ENCODE results near the gene PRDM8. TPM values are rescaled to one million over a fixed set of nuclear protein-coding genes. Genes with fewer than 3 reads are reported as not detected.

Gene PRDM8
- total and polyA plus RNA-seq, 2 of the 8 experiments (the other 6 are each of a cell fraction or from before 2014, with no cell fraction given) = not detected

GRCh38 chr4:80216100-80216761 lies 18.9 kb downstream of the PRDM8 start:
- Histone ChIP-seq H2BK120ac (replicated peaks; ENCODE audit: low read depth, low read length) (no peak overlapping the region), H3K56ac (replicated peaks; ENCODE audit: insufficient read length, low read depth, low read length) (no peak overlapping the region), H3K4me3 (ENCODE audit: extremely low read depth in 1 of 4, insufficient read depth in 2 of 4, low read depth in 3 of 4, low read length in 4 of 4) (no peak overlapping the region), H4K5ac (ENCODE audit: insufficient read length, low read depth, low read length) (no peak overlapping the region), H2AK5ac (ENCODE audit: low read depth, low read length) (no peak overlapping the region), H3K79me1 (ENCODE audit: low read depth, low read length) (no peaks in the 10 kb centered on the region), H4K8ac (ENCODE audit: extremely low read depth, insufficient read depth, low read length) (no peak overlapping the region), H3K4ac (replicated peaks; ENCODE audit: insufficient read length, low read depth, low read length) (no peak overlapping the region), H3K27ac (ENCODE audit: low read depth, low read length) (no peak overlapping the region), H2AFZ (ENCODE audit: low read length) (no peak overlapping the region), H2BK5ac (ENCODE audit: low read depth, low read length) (no peak overlapping the region), H3K14ac (ENCODE audit: insufficient read length) (no peak overlapping the region), H3K27me3 (replicated peaks in 1 of 4; ENCODE audit: control insufficient read depth in 3 of 4, extremely low read depth in 1 of 4, insufficient read depth in 3 of 4, low read length in 3 of 4) (peaks cover 0 to 3% (median 0%) of the 10 kb centered on the region in 4 experiments; a peak in 1 of 7 replicates), H3K9ac (replicated peaks in 1 of 4; ENCODE audit: extremely low read depth in 1 of 4, low read depth in 3 of 4, low read length in 3 of 4) (no peak overlapping the region), H3K4me1 (replicated peaks in 1 of 4; ENCODE audit: control insufficient read depth in 3 of 4, insufficient read depth in 4 of 4, low read length in 3 of 4) (no peaks in the 10 kb centered on the region), H4K20me1 (replicated peaks in 1 of 2; ENCODE audit: control insufficient read depth in 1 of 2, insufficient read depth in 2 of 2, low read length in 2 of 2) (no peaks in the 10 kb centered on the region), H3K23me2 (ENCODE audit: low read depth, low read length) (no peaks in the 10 kb centered on the region), H3K36me3 (ENCODE audit: control insufficient read depth in 2 of 4, insufficient read depth in 4 of 4, low read length in 3 of 4) (no peaks in the 10 kb centered on the region), H2BK15ac (ENCODE audit: low read length) (no peak overlapping the region), H3K79me2 (ENCODE audit: control insufficient read depth in 1 of 2, insufficient read depth in 2 of 2, low read length in 2 of 2) (no peaks in the 10 kb centered on the region), H2BK12ac (ENCODE audit: low read depth, low read length) (no peak overlapping the region), H3K23ac (ENCODE audit: insufficient read length) (no peak overlapping the region), H3K4me2 (ENCODE audit: insufficient read depth in 1 of 2, low read depth in 2 of 2, low read length in 2 of 2) (no peak overlapping the region), H4K91ac (replicated peaks; ENCODE audit: insufficient read length, low read length) (no peak overlapping the region), H2BK20ac (ENCODE audit: low read length) (no peak overlapping the region), H3K9me3 (ENCODE audit: insufficient read depth in 2 of 2, low read depth in 1 of 2, low read length in 1 of 2) (no peaks in the 10 kb centered on the region), H3K18ac (ENCODE audit: extremely low read depth, low read length) (no peak overlapping the region)
- 79% methylated on average over 2 of the region's 2 CpGs; no CpG with 5 or more reads in 1 of the 2 experiments for WGBS, 2 experiments (ENCODE audit: extremely low coverage in 1 of 2, insufficient coverage in 1 of 2, insufficient read length in 1 of 2, insufficient replicate concordance in 2 of 2, low coverage in 1 of 2, low lambda C conversion rate in 2 of 2, missing lambda C conversion rate in 1 of 2)
- no peak for FAIRE-seq
- DNase-seq (ENCODE audit: low read depth in 1 of 2, low spot score in 2 of 2) = no peak
- ChIA-PET CTCF (ENCODE audit: partially characterized antibody) (interaction anchor here (0.6 to 1.9 kb wide), 18 partner anchors 9 to 1265 kb away, joined by 3 to 7 read pairs (median 3); no protein-coding TSS in a partner anchor), POLR2A (ENCODE audit: partially characterized antibody) (no interaction called here)
- TF ChIP-seq CHD1 (IDR thresholded peaks at IDR 0.05; ENCODE audit: low read depth, low read length) (no peak), YY1 (IDR thresholded peaks at IDR 0.05; ENCODE audit: low read depth, low read length) (no peak), RAD21 (IDR thresholded peaks at IDR 0.05 in 1 of 2, conservative IDR thresholded peaks at IDR 0.05 in 1 of 2; ENCODE audit: low read depth in 2 of 2, low read length in 2 of 2) (no peak), TAF7 (optimal IDR thresholded peaks at IDR 0.05; ENCODE audit: borderline replicate concordance, low read depth, low read length) (no peak), EGR1 (IDR thresholded peaks at IDR 0.05; ENCODE audit: borderline replicate concordance, low read depth, low read length) (no peak), SIRT6 (IDR thresholded peaks at IDR 0.05; ENCODE audit: low read length) (no peak), NRF1 (IDR thresholded peaks at IDR 0.05; ENCODE audit: low read depth, low read length) (no peak), EP300 (IDR thresholded peaks at IDR 0.05; ENCODE audit: borderline replicate concordance in 1 of 2, low read depth in 2 of 2, low read length in 2 of 2) (no peak), GABPA (IDR thresholded peaks at IDR 0.05; ENCODE audit: borderline replicate concordance, insufficient read depth, low read length) (no peak), SIN3A (conservative IDR thresholded peaks at IDR 0.05 in 1 of 2, IDR thresholded peaks at IDR 0.05 in 1 of 2; ENCODE audit: low read depth in 1 of 2, low read length in 2 of 2) (no peak), CHD2 (IDR thresholded peaks at IDR 0.05; ENCODE audit: low read length) (no peak)

All from H1 (cell line).